ENCODE data around the gene MTOR.
A peak's percentile ranks its signal among the peaks of the same experiment; 100 is the strongest.
"Not testable (repeated sequence)": the region's sequence is repeated elsewhere in the genome, so short reads cannot be mapped to it uniquely, and the experiment has no call there.

Gene MTOR

DNA sequence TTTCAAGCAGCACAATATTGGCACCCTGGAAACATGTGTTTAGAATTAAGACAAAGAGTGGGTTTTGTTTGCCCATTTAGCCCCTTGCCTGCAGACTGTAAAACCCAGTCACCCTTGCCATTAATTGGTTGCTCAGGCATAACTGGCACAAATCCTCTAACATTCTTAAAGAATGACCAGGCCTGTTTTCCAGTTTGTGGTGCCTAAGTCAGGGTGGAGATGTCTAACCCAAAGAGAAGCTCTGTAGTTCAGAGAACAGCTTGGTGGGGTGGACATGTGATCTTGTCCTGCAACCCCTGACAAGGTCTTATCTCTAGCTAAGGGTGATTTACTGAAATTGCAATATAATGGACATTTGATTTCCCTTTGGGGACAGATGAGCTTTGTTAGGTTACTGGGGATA lies 82.0 kb downstream of the MTOR start:
- Histone ChIP-seq H3K4me3 (no peak overlapping the region), H3K27ac (peak overlapping the region in 1 of 2 donors; percentile 73)
- TF ChIP-seq, protein P1, sequence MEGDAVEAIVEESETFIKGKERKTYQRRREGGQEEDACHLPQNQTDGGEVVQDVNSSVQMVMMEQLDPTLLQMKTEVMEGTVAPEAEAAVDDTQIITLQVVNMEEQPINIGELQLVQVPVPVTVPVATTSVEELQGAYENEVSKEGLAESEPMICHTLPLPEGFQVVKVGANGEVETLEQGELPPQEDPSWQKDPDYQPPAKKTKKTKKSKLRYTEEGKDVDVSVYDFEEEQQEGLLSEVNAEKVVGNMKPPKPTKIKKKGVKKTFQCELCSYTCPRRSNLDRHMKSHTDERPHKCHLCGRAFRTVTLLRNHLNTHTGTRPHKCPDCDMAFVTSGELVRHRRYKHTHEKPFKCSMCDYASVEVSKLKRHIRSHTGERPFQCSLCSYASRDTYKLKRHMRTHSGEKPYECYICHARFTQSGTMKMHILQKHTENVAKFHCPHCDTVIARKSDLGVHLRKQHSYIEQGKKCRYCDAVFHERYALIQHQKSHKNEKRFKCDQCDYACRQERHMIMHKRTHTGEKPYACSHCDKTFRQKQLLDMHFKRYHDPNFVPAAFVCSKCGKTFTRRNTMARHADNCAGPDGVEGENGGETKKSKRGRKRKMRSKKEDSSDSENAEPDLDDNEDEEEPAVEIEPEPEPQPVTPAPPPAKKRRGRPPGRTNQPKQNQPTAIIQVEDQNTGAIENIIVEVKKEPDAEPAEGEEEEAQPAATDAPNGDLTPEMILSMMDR (IDR thresholded peaks at IDR 0.05): no peak
- DNase-seq (ENCODE audit: low spot score): no peak

DNA sequence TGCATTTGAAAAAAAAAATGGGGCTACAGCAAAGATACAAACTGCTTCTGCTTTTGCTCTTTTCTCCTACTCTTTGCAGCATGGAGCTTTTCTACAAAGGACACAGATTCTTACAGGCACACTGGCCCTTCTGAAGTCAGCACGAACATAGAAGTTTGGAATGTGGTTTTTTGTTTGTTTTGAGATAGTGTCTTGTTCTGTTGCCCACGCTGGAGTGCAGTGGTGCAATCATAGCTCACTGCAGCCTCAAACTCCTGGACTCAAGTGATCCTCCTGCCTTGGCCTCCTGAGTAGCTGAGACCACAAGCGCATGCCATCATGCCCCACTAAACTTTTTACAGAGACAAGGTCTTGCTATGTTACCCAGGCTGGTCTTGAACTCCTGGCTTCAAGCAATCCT lies 82.6 kb downstream of the MTOR start:
- not testable (repeated sequence) for H3K4me3 ChIP-seq; DNase-seq (ENCODE audit: low spot score)
- peak overlapping the region; percentile 0 to 73 for H3K27ac ChIP-seq

DNA sequence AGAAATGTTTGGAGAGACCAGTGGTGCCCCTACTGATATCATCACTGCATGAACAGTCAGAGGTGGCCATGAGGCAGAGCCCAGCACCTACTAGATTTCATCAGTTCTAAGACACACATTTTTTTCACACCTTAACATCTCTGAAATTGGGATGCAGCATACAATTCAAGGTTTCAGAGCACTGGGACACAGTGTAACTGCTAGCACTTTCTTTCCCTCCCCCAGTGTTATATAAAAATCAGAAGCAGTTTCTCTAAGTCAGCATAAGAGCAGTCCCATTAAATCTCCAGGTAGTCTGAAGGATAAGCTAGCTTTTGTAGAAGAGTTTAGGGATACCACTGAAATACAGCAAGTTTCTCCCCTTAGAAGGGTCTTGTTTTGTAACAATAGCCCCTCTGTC lies 83.2 kb downstream of the MTOR start:
- H3K27ac ChIP-seq: peak overlapping the region; percentile 0 to 69
- H3K4me3 ChIP-seq: no peak overlapping the region
- DNase-seq (ENCODE audit: low spot score): no peak
- TF ChIP-seq, protein P1 (IDR thresholded peaks at IDR 0.05): no peak

DNA sequence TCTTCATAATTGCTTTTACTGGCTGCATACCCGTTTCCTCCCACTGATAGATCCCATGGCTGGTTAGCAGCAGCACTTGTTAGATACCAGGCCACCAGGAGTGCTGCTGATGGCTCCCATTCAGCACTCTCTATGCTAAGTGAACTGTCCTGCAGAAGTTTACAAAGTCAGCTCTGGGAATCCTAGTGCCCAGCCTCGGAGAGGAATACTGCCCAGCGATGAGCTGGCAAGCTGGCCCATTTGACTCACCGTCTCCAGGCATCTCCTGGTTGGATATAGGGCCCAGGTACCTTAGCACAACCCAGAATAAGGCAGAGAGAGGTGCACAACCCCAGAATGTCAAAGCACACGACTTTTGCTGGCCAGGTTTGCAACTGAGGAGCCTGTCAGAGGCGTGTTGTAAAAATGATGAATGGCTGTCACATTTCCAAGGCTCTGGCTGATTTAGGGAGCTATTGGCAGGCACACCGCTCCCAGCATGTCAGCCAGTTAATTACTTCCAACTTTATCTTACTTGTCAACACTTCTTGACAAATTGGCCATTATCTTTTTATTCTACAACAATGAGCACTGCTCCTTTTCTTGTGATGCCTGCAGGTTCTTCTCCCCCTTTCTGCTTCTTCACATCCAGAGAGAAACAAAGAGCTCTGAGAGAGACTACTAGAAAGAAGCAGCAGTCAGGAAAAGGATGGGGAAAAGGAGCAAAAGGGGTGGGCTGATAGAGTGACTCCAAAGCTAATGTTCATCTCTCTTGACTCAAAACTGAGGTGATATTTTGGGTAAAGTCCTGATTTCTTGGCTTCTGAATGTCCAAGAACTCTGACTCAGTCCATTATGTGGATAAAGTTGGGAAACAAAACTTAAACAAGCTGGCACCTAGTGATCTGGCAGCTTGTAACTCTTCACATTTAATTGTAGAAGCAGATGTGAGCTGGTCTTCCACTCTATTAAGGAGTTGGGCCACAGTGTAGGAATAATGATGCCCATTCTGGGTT lies 84.0 kb downstream of the MTOR start:
- no peak for DNase-seq (ENCODE audit: low spot score)
- TF ChIP-seq, protein P1 (IDR thresholded peaks at IDR 0.05): no peak
- Histone ChIP-seq H3K4me3 (no peak overlapping the region), H3K27ac (peak overlapping the region in 1 of 2 donors; percentile 69)

DNA sequence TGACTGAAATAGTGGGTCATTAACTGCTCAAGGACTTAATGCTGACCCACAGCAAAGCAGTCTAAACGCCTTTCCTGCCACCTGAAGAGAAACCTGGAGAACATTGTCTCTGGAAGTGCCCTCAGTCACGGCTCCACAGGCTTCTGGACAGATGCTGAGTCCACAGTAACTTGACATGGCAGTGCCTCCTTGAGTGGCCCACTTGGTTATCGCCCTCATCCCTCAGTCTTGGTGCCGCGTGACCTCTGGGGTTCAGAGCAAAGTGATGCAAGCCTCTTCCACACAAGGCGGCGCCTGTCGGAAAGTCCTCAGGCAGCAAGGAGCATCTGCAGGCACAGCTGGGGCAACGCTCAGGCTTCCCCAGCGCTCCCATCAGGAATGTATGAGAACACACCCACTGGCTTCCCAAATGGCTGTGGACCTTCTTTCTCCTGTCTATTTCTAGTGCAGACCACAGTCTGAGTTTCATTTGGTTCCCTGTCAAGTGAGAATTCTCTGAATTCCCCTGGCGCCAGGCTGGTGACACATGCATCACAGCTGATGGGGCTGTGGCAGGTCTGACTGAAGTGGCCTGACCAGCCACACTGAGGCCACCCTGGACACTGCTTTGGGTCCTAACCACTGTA lies 86.2 kb downstream of the MTOR start:
- TF ChIP-seq, protein P1 (IDR thresholded peaks at IDR 0.05): no peak
- no peak overlapping the region for H3K4me3 ChIP-seq
- DNase-seq (ENCODE audit: low spot score): peak; percentile 75
- H3K27ac ChIP-seq: peak overlapping the region; percentile 14 to 83

DNA sequence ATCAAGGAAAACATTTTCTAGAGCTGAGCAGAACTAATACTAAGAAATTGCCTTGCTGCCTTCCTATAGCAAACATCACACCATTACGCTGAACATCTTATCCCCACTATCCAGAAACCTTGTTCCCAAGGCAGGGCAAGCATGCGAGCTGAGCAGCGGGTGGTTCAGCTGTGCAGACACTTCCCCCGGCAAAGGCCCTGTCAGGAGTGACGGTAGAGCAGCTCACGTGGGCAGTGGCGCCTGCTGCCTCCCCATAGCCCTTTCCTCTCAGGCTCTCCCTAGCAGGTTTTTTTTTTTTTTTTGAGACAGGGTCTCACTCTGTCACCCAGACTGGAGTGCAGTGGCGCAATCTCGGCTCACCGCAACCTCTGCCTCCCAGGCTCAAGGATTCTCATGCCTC lies 86.9 kb downstream of the MTOR start:
- H3K4me3 ChIP-seq: no peak overlapping the region
- H3K27ac ChIP-seq: peak overlapping the region in 1 of 2 donors; percentile 2
- DNase-seq (ENCODE audit: low spot score): no peak
- TF ChIP-seq, protein P1 (IDR thresholded peaks at IDR 0.05): no peak

DNA sequence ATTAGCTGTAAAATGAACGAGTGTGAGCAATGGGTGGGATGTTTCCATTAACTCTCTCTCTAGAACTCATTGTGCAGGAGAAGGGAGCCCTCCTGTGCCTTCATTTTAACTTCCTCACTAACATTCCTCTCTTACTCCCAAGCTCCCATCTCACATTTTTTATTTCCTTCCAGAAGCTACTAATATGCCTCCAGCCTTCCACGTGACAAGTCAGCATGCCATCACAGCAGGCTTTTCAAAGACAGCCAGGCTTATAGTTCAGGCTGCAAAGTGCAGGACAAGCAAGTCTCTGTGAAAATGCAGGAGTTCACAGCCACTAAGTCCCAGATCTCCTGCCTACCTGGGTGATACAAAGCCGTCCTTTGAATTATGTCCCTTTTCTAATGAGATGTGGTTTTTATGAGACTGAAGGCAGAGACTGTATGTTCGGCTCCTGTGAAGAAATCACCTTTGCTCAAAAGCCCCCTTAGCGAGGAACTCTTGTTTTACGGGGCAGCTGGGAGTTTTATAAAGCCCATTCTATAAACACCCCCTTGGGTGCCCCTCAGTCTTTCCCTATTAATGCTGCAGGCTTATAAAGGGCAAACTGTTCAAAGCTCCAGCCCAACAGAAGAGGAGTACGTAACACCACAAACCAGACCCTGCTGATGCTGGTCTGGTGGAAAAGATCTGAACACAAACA lies 87.9 kb downstream of the MTOR start:
- TF ChIP-seq, protein P1 (IDR thresholded peaks at IDR 0.05): no peak
- no peak overlapping the region for H3K27ac ChIP-seq
- no peak overlapping the region for H3K4me3 ChIP-seq
- no peak for DNase-seq (ENCODE audit: low spot score)
